GM18526 (cell line): Measurements from ENCODE around the gene GTF2E1.

ENCODE experiments used
- POLR2A ChIP-seq: IDR thresholded peaks from 3 replicates; pipeline ENCODE4 v1.6.1; 2011; ENCODE audit not compliant: insufficient read length; ENCODE audit errors: extremely low read depth

The GTF2E1 gene

DNA sequence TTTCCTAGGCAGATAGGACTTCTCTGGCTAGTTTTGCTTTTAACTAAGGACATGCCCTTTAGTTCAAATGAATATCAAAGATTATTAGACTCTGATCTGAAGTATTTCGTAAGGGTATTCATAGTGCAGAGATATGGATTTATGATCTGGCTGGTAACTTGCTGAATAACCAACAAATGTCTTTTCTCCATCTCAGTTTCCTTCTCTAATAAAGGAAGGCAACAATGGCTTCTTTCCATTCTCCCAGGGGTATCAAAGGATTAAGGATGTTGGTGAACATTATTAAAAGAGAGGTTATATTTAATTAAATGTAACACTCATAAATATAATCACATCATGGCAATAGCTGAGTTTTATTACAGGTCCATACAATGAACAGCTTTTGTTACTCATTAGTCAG is 86.3 kb downstream of the GTF2E1 start:
- TF ChIP-seq POLR2A = no peak

DNA sequence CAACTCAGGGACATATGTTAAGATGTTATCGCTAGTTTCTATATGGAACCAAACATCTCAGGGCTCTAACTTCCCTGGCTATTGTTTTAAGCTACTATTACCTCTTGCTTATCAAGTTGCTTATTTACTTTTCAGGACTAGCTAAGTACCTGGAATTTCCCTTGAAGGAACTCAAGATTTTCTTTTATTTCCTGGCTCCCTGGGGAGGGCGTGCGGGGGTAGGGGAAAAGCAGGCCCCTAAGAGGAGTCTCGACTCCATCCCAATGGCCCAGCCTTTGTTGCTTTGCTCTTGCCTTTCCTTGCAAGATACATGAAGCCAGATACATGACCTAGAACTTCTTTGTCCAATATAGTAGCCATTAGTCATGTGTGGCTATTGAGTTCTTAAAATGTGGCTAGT is 88.5 kb downstream of the GTF2E1 start:
- TF ChIP-seq POLR2A = no peak
